Panc1 (cell line): ENCODE data around the gene LAMA5.

Experiments
- CTCF ChIP-seq: fragments of 450-650 bp; IDR thresholded peaks from 2 replicates; pipeline ENCODE4 v1.5.1; 2017; ENCODE audit warnings: mild to moderate bottlenecking
- TCF7L2 ChIP-seq: IDR thresholded peaks from 2 replicates; pipeline ENCODE4 v1.6.1; 2011; ENCODE audit warnings: mild to moderate bottlenecking, low read depth, low read length, inconsistent platforms

DNA sequence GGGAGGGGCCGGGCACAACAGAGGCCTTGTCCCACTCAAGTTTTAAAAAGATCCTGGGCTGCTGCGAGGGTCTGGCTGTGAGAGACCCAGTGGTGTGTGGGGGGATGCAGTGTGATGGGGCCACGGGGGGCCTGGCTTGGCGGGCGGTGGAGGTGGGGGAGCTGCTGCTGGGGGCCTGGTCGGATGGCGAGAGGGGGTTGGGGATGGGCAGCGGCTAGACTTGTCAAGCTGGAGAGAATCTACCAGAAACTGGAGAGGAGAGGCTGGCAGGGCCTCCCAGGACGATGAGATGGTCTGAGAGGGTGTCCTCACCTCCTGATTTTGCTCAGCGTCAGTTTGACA, 24.9 kb upstream of the LAMA5 start:
- TF ChIP-seq TCF7L2, result no peak
- TF ChIP-seq CTCF, result no peak
